ENCODE results near the gene DNASE1.

The DNASE1 gene

DNA sequence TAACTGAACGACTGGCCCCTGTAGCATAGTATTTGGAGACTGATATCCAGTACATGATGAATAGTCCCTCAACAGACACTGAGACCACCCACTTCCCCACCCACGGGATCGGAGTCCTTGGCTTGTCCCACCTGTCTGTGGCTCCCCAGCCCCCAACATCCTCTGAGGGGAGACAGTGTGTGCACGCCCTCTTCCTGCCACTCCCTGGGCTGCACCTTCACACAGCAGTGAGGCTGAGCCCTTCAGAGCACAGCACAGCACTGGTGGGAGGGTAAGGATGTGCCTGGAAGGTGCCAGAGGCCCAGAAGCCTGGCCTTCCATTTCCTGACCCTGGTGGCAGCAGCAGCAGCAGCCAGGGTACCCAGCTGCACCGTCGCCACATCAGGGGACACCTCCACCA lies 11.0 kb downstream of the DNASE1 start:
- DNase-seq: peak; percentile 12

DNA sequence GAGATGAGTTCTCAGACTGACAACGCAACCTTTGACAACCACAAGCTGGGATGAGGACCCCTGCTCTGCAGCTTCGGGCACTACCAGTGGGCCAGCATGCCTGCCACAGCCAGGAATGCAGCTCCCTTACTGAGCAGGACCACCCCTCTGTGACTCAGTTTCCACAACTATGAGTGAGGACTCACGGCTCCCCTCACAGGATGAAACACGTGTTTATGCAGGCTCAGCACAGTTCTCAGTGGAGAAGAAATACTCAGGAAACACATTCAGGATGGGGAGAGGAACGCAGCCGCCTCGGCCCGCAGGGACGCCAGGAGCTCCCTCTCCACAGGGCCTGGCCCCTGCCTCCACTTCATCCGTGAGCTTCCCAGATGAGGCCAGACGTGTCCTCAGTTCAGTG lies 14.1 kb downstream of the DNASE1 start:
- no peak for DNase-seq

DNA sequence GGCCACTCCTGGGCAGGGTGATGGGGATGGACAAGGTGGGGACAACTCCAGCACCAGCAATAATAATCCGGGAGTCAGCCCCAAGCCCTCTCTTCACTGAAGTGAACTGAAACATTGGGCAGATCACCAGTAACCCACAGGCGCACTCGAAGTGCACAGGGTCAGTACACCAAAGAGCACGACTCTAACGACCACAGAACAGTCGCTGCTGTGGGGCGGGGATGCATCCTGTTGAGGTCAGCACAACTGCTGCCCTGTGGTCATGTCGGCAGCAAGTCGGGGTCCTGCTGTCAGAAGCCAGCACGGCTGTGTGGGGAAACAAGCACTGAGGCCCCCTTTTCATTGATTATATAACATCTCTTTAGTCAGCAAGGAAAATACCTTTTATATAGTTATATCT lies 14.6 kb downstream of the DNASE1 start:
- DNase-seq: no peak

DNA sequence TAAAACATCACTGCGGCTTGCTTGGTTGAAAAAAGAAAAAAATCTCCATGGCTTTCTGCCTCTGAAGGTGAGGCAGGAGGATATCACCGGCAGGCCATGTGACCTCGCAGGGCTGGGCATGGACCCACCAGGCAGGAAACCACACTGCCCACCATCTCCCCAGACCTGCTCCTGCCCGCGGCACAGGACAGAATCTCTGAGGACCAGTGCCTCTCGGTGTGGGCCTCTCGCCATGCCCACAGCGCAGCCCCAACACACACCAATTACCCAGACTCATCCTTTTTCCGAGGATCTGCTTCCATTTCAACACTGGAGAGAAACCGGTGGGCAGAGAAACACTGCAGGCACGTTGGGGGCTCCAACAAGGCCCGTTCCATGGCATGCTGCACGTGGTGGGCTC lies 16.2 kb downstream of the DNASE1 start:
- no peak for DNase-seq

DNA sequence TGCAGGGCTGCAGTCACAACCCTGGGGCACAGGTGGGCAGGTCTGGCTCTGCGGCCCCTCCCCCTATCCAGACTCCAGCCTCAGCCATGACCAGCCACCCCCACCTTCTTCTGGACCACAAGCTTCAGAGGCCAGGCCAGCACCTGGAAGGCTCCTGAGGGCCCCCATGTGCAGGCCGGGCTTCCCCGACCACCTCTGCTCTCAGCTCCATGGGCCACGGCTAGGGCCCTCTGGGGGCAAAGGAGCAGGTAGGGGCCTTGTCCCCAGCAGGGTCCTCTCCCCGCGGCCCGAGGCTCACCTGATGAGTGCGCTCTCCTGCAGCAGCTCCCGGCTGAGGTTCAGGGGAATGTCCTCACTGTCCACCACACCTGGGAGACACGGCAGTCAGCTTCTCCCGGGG lies 16.9 kb downstream of the DNASE1 start:
- no peak for DNase-seq

DNA sequence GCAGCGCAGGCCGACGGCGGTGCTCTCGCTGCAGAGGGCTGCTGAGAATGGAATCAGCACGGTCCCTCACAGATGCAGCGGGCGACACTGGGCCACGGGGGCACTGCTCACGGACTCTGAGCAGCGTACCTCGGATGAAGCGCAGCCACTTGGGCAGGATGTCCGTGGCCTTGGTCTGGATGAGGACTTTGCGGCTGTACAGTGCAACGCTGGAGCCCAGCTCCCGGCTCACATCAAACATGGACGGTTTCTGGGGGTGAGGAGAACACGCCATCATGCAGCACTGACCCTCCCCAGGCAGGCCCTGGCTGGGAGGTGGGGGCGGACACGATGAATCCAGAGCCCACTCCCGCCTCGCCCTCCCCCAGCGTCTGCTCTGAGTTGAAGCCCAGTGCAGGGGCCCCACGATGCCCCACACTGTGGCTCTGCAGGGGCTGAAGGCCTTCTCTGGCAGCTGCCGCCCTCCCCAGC lies 18.1 kb downstream of the DNASE1 start:
- no peak for DNase-seq

DNA sequence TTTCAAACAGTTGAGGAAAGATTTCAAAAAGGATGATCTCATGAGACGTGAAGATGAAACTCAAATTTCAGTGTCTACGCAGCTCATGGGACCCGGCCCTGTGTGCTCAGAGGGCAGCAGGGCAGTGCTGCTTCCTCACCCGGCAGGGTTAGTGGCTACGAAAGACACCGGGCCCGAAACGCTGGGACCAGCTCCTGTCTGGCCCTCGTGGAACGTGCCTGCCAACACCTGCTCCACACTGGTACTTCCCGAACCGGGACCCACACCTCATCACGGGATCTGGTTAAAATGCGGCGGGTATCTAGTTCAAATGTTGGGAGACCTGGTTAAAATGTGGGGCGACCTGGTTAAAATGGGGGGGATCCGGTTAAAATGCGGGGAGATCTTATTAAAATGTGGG lies 18.7 kb downstream of the DNASE1 start:
- no peak for DNase-seq

DNA sequence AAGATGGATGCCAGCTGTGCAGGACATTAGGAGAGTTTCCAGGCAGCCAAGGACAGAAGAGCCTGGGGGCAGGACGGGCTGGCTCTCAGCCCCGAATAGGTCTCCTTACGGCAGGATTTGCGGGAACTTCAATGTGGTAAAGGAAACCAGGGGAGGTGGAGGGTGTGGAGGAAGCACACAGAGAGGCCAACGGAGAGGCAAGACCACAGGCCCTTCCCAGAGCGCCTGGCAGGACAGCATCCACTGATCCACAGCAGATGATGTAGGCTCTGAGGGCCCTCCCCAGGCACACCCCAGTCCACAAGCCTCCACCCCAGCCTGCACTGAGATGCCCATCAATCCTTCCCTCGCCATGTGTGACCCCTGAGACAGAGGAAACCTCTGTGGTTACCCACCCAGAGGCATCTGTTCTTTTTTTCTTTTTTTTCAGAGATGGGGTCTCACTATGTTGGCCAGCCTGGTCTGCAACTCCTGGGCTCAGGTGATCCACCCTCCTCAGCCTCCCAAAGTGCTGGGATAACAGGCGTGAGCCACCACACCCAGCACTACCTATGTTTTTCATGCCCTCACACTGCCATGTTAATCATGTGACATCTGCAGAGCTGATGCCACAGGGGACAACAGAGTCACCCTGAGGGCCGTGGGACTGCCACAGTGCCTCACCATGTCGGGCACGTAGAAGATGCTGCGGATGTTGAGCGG lies 19.3 kb downstream of the DNASE1 start:
- DNase-seq: no peak

DNA sequence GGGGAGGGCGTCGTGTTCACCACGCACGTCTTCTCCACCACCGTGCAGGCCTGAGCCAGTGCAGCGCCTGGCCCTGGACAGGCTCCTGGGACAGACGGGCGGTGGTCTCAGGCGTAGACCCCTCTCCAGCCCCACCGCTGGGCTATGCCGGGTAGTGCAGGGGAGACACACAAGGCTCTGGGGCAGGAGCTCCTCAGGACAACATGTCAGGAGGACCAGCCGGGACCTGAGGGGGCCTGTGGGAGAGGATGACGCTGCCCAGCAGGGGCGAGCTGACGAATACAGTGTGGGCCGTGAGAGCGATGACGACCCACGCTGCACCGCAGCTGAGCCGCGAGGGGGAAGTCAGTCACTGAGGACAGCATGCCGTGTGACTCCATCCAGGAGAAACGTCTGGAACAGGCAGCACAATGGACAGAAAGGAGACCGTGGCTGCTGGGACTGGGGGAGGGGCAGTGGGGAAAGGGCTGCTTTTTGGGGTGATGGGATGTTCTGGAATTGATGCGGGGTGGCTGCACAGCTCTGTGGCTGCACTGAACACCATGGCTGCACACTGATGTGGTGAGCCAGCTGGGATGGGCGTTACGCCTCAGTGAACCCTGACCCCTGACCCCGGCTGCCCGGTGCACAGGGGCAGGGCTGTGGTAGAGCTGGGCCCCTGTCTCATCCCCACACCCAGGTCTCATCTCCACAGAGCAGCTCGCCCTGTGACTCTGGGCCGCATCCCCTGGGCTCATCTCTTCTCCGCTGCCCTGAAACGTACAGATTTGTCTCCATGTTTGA lies 20.2 kb downstream of the DNASE1 start:
- DNase-seq: no peak

DNA sequence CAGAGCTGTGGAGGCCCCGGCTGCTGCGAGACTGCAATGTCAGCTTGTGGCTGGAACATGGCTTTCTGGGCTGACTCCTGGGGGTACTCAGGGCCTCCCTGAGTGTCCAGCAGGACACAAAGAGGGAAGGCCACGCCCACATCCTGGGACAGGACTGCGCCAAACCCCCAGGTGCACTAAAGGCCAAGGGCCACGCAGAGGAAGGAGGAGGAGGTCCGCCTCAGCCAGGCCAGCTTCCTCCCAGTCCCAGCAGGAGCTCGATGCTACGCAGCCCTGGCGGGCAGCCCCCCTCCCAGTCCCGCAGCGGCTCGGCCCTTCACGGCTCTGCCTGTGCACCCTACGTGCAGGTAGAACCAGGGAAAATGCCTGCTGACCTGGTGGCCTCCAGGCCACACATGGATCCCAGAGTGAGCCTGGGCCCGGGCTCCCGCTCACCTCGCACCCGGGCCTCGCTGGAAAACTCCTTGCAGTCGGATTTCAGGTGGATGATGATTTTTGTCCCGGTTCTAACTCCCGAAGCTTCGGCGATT lies 21.2 kb downstream of the DNASE1 start:
- DNase-seq: no peak

DNA sequence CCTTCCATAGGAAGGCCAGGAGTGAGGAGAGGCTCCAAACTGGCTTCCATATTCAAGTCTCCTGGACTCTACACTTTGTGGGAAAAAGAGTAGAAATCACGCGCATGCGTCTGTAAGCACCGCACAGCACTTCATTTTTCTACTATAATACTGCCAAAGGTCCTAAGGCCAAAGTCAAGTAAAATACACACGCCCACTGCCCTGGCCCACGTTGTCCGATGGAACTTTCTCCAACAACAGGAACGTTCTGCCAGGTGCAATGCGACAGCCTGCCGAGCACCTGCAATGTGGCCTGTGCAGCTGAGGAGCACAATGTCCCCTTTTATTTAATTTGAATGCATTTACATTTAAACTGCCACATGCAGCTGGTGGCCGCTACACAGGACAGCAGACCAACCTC lies 23.5 kb downstream of the DNASE1 start:
- no peak for DNase-seq

DNA sequence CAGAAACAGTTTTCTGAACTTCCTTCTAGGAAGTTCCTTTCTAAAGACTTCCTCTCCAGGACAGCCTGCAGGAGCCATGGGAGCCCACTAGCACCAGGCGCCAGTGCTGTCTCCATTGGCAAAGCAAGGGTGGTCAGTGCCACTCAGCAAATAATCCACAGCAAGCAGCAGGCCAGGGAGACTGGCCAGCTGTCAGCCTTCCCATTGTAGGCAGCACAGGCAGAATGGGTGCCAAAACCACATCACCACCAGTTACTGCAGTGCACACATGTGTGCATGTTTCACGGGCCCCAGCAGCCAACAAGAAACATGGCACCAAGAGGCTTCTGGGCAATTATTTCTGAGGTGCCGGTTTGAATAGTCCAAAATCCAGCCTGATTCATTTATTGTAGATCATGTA lies 26.7 kb downstream of the DNASE1 start:
- peak; percentile 56 for DNase-seq

DNA sequence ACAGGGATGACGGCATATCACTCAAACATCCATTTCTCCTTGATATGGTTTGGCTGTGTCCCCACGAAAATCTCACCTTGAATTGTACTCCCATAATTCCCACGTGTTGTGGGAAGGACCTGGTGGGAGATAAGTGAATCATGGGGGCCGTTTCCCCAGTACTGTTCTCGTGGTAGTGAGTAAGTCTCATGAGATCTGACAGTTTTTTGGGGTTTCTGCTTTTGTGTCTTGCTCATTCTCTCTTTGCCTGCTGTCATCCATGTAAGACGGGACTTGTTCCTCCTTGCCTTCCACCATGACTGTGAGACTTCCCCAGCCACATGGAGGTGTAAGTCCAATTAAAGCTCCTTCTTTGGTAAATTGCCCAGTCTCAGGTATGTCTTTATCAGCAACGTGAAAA lies 32.5 kb downstream of the DNASE1 start:
- DNase-seq: no peak

DNA sequence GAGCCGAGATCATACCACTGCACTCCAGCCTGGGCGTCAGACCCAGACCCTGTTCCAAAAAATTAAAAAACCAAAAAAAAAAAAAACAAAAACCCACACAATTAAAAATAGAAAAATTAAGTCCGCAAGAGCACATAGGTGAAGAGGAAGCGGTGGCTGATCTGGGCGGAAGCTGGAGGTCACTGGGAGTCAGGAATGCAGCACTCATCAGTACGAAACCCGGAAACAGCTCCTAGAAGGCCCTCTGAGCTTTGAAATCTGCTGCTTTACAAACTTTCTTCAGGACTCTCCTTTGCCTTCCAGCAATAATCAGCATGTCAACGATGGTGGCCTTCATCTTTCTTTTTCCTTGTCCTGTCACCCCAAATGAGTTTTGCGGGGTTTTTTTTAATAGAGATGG lies 33.3 kb downstream of the DNASE1 start:
- DNase-seq: no peak

DNA sequence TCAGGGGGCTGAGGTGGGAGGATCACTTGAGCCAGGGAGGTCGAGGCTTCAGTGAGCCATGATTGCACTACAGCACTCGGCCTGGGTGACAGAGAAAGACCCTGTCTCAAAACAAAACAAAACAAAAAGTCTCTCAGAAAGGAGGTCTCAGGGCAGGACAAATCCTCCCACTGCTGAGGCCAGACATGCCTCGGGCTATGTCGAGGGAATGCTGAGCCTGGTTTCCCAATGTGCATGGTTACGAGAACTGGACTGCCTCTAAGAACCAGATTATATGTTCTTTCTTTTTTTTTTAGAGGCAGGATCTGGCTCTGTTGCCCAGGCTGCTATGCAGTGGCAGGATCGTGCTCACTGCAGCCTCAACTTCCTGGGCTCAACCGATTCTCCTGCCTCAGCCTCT lies 35.2 kb downstream of the DNASE1 start:
- no peak for DNase-seq

DNA sequence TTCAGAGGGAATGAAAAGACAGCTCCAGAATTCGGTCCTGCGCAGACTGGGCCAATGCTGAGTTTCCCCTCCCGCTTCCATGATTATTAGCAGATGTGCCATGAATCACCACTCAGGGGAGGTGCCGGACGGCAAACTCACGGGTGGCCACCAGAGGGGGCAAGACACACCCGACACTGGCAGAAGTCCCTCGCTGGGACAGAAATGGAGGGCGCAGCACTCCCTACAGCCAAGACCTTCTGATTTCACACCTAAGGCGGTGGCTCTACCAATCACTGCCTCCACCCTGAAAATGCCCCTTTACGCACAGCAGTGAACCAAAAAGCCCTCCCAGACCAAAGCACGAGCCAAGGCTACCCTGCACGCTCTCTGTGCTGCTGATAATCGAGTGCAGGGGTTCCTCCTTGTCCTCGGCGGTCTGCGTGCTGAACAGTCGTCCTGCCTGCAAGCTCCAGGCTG lies 36.0 kb downstream of the DNASE1 start:
- peak; percentile 95 for DNase-seq

DNA sequence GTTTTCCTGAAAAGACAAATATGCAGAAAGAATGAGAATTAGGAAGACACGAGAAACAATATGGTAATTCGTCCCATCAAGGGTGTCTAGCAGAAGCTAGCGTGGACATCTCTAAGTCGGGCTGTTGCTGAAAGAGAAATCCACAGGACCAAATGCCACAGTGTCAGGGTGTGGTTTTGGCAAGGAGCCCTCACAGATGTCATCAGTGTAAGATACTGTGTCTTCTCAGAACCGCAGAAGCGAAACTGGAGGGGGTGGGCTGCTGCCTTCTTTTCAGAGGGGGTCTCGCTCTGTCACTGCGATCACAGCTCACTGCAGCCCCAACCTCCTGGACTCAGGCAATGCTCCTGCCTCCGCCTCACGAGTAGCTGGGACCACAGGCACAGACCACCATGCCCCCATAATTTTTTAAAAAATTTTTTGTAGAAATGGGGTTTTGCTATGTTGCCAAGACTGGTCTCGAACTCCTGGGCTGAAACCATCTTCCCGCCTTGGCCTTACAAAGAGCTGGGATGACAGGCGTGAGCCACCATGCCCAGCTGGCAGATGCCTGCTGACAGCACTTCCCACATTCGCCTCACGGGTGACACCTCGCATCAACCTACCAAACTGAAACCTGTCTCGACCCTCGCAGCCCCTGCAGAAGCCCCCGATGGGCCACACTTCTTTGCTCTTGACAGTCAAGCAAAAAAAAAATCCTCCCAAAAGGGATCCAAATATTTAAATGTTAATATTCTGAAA lies 36.7 kb downstream of the DNASE1 start:
- no peak for DNase-seq

DNA sequence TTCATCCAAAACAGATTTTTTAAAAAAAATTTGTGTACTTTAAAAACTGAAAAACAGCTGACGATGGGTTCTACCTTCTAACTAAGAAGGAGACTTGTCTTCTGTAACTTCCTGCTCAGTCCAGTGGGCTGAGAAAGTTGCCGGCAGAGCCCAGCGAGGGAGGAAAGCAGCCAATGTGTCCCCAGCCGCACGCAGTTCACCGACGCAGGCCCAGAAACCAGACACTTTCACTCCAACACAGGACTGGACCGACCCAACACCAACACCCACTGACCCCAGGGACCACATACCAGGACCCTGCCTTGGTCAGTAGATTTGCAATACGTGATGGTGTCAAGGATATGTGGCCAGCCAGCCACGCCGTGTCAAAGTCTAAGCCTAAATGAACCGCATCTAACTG lies 37.3 kb downstream of the DNASE1 start:
- no peak for DNase-seq

DNA sequence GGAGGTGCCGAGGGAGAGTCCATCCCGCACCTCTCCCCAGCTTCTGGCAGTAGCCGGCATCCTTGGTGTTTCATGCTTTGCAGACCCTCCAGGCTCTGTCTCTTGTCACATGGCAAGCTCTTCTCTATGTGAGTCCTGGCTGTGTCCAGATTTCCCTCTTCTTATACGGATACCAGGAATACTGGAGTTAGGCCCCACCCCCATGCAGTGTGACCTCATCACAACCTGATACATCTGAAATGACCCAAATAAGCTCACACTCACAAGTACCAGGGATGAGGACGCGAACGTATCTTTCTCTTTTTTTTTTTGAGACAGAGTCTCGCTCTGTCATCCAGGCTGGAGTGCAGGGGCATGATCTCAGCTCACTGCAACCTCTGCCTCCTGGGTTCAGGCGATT lies 39.6 kb downstream of the DNASE1 start:
- no peak for DNase-seq

DNA sequence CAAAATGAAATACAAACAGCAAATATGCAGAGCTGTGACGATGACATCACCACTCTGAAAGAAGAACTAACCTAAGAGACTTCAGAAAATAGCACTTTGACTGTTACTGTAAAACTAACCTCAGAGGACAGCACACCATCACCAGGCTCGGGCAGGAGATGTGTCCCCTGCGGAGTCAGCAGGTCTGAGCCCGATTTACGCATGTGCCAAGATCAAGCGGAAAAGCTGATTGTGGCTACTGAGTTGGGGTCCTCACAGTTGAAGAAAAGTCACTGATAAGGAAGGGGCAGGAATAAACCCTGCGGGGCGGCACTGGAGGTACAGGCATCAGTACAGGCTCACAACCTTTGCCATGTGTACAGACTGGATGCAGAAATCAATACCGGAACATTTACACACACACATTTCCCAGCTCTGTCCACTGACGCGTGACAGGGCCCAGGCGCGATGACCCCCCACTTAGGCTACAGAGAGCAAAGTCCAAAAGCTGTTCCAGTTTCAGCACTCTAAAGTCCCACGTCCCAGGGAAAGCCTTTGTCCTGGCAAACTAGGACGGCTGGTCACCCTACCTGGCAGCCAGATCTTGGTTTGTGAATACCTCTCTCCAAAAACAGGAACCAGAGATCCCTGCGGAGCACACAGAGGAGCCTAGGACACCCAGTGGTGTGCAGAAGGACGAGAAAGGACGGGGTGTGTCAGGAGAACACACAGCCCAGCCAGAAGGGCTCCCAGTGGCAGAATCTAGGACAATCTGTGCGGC lies 41.3 kb downstream of the DNASE1 start:
- no peak for DNase-seq

DNA sequence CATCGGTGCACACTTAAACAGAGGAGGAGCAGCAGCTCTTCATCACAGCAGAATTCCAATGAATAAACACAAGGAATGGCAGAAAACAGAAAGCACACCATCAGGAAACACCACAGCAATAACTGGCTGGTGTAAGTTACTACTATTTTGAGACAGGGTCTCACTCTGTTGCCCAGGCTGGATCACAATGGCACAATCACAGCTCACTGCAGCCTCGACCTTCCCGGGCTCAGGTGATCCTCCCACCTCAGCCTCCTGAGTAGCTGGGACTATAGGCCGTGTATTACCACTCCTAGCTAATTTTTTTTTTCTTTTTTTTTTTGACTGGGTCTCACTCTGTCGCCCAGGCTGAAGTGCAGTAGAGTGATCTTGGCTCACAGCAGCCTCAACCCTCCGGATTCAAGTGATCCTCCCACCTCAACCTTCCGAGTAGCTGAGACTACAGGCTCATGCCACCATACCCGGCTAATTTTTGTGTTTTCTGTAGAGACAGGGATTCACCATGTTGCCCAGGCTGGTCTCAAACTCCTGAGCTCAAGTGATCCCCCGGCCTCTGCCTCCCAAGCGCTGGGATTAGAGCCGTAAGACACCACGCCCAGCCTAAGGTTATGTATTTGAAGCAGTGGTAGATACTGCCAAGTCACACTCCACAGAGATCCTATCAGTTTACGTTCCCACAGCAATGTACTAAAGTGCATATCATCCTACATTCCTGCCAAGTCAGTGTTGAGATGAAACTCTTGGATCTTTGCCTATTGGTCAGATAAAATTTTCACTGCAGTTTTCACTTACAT lies 42.1 kb downstream of the DNASE1 start:
- DNase-seq: no peak

DNA sequence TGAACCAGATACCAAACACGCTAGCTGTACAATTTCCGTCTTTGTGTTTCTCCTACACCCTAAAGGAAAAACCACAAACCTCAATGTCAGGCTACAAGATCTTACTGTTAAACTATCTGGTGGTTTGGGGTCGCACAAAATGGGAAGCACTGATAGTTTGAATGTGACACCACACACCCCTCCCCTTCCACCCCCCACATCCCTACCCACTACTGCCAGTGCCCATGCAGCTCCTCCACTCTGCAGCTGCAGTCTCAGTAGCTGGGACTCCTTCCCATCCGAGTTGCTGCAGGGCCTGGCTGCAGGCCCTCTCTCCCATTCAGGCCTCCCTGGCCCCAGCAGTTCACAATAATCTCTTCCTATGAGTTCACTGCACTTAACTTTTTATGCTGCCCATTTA lies 44.5 kb downstream of the DNASE1 start:
- peak; percentile 54 for DNase-seq
